Activated CD8-positive, alpha-beta memory T cell treated with anti-CD3 and anti-CD28 coated beads, Interleukin-2, amount 50 U/mL, for 4 hours (primary cell): ENCODE measurements around the gene CRYGN.

Source experiments
- DNase-seq: peaks from one replicate; pipeline ENCODE4 v3.0.0-alpha.2; 2020

The CRYGN gene

DNA sequence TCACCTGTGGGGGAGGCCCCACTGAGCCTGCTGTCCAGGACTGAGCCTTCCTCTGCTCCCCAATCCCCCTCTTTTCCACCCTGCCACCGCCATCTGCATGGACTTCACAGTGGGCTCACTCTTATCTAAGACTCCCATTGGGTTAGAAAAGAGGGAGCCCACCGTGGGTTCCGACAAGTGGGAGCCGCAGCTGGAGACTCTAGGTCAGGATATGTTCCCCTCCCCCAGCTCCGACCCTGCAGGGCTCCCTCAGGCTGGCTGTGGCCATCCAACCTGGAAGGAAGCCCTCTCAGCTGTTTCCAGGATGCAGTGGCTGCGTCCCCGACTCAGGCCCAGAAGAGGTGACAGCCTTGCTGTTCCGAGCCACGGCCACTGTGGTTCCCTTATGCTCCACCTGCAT is 34.9 kb downstream of the CRYGN start:
- DNase-seq, result no peak

DNA sequence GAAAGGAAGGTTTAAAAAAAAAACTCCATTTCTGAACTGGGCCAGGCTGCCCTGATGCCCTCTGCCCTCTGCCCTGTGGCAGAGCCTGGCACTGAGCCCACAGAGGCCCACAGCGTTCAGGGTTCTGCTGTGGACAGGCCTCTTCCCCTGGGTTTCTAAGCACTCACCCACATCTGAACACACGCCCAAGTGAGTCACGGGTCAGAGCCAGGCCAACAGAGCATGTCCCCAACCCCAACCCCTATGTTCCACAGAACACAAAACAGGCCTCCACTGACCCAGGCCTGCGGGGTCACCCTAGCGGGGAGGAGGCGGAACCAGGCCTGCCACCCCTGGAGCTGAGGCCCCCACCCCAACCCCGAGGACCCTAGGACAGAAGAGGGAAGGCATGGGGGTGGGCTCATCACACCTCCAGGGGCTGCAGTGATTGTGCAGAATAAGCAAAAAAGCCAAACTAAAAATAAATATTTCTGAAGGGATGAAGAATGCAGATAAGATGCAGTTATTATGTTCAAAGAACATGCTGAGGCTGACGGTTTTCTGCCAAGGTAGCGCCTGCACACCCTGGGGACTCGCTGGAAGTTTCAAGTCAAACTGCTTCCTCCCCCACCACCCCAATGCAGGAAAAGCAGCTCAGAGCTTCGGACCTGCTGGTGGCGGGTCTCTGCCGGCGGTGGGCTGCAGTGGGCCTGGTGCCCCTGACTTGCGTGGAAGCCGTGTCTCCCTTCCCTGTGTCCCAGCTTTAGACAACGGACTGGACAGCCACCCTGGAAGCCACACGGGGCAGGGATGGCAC is 35.5 kb downstream of the CRYGN start:
- DNase-seq, result no peak

- DNase-seq, result no peak
Measured at GRCh38 chr7:151403764-151404163, 36.2 kb downstream of the CRYGN start.

DNA sequence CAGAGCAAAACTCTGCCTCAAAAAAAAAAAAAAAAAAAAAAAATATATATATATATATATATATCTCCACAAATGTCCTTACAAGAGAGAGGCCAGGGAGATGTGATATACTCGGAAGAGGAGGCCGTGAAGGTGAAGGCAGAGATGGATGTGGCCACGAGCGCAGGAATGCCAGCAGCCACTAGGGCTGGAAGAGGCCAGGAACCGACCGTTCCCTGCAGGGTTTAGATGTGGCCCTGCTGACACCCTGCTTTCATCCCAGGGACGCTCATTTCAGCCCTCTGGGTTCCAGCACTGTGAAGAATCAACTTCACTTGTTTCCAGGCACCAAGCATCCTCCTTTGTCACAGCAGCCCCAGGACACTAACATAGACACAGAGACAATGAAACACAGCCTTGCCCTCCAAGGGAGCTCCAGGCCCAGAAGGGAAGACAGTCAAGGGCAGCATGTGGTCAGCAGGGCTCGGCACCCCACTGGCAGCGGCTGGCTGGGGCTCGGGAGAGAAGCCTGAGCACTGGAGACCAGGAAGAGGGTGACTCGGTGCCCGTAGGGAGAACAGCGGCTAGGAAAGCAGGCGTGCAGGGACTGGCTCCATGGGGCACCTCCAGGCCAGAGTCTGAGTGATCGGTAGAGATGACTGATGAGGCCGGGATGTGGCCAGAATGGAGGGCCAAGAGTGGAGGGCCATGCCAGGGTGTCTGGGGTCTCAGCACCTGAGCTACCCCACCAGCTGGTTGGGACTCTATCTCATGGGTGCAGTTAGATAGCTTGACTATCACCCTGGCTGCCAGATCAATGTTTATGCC is 37.7 kb downstream of the CRYGN start:
- no peak for DNase-seq

DNA sequence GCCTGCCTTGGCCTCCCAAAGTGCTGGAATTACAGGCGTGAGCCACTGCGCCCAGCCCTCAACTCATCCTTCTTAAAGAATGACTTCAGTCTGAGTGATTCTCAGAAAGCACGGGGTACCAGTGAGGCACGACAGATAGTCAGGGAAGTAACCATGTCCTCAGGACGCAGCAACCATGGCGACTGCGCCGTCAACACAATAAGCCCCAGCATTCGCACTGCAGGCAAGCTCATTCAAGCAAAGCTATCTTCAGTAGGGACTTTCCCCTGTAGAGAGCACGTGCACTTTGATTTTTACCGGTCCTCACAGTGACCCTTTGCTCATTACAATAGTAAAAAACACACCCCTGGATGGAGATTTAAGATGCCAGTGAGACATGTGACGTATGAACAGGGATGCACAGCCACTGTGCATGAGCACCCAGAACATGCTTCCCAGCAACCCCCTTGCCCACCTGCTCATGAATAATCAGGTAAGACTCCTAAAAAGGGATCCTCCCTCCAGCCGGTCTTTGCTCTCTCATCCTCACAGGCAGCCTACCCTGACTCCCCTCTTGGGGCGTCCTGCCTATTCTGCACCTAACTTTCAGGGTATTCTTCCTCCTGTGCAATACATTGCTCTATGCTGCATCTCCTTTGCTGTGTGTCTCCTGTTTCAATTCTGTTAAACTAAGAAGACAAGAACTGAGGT is 39.2 kb downstream of the CRYGN start:
- DNase-seq, result no peak

DNA sequence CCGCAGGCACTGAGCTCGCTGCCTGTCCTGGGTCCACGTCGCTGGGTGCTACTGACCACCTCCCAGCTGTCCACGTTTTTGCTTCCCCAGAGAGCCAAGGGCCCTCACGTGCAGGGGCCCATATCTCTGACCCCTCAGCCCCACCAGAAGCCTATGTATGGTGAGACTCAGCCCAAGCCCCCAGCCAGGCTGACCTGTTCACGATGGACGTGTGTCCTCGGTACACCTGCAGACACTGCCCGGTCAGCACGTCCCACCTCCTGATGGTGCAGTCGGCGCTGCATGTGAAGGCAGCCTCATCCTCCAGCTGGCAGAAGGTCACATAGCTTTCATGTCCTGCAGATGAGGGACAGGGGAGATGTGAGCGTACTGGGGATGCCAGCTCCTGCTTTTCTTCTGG is 40.0 kb downstream of the CRYGN start:
- DNase-seq, result no peak

GRCh38 chr7:151399305-151399601 is 40.7 kb downstream of the CRYGN start:
- no peak for DNase-seq

DNA sequence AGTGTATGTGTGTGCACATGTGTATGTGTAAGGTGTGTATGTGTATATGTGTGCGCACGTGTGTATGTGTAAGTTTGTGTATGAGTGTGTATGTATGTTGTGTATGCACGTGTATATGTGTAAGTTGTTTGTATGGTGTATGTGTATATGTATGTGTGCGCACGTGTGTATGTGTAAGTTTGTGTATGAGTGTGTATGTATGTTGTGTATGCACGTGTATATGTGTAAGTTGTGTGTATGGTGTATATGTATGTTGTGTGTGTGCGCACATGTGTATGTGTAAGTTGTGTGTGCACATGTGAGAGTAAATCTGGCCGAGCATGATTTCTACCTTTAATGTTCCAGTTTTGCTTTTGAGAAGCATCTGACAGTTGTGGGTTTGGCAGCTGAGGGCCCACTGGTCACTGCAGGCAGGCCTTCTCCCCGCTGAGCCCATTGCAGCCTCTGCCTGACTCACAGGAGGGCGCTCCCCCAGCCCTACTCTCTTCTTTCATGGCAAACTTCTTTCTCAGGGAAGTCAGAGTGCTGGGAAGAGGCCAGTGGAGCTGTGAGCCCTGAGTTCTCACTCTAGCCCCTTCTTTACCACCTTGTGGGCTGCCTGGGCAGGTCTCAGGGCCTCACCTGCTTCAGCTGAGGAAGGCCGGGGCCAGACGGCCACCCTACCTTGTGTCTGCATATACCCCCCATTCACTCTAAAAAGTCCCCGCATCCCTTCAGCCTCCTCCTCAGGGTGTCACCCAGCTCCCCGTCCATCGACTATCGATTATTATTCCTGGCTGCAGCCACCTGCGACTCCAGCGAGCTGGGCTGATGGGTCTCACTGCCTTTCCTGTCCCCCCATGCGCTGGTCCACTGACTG is 41.3 kb downstream of the CRYGN start:
- no peak for DNase-seq

GRCh38 chr7:151397026-151397425 is 42.9 kb downstream of the CRYGN start:
- no peak for DNase-seq

DNA sequence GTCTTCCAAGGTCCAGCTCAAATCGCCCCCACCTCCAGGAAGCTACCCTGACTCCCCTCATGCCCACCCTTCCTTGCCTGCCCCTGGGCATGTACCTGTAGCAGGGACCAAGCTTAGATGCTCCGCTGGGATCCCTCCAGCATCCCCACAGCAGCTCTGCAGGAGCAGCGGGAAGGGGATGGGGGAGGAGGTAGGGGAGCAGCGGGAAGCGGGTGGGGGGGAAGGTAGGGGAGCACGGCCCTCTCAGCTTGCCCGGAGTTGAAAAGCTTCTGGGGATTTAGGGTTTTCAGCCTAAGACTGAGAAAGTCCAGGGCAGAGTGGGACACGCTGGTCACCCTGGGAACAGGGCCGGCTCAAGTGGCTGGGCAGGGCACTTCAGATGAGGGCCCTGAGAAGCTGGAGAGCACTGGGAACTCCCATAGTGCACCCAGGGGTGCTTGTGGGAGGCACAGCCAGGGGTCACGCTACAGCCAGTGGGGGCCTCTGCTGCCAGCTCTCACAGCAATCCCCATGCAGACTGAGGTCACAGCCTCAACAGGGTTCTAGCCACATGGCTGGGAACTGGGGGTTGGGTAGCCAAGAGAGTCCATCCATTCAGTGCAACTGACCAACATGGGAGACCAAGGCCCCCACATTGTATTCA is 43.5 kb downstream of the CRYGN start:
- DNase-seq, result no peak

GRCh38 chr7:151395036-151395367 is 44.9 kb downstream of the CRYGN start:
- no peak for DNase-seq

DNA sequence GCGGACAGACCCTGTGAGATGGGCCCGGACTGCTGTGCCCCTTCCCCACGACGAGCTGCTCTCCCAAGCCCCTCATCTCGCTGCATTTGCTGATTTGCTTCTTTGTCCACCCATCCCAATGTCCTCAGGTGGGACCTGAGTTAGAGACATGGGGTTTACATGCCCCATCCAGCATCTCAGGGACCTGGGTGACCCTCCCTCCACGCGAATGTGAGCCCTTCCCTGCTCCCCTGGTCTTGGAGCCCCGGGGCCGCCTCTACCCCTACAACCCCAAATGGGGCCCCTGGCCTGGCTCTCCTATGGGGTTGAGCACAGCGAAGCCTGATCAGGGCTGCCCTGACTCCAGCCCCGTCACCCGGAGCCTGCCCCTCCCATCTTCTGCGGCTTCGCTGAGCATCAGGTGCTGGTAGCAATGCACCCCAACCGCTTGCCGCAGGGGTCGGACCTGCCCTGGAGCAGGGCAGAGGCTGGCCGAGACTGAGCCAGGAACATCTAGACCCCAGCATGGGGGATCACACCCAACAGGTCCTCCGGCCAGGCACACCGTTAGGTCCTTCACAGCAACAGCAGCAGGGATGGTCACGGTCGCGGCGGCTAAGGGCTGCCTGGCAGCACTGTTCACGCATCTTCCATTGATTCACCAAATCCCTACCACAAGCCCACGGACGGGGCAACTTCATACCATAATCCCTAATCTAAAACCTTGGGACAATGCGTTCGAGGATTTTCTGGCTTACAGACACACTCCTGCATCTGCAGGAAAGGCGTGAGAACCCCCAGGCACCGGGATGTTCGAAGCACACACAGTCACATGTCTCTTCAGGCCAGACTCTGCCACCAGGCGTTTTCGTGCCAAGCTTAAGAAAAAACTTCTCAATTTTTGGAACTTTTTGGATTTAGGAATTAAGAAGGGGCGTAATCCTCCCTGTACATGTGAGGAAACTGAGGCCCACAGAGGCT is 45.6 kb downstream of the CRYGN start:
- no peak for DNase-seq

DNA sequence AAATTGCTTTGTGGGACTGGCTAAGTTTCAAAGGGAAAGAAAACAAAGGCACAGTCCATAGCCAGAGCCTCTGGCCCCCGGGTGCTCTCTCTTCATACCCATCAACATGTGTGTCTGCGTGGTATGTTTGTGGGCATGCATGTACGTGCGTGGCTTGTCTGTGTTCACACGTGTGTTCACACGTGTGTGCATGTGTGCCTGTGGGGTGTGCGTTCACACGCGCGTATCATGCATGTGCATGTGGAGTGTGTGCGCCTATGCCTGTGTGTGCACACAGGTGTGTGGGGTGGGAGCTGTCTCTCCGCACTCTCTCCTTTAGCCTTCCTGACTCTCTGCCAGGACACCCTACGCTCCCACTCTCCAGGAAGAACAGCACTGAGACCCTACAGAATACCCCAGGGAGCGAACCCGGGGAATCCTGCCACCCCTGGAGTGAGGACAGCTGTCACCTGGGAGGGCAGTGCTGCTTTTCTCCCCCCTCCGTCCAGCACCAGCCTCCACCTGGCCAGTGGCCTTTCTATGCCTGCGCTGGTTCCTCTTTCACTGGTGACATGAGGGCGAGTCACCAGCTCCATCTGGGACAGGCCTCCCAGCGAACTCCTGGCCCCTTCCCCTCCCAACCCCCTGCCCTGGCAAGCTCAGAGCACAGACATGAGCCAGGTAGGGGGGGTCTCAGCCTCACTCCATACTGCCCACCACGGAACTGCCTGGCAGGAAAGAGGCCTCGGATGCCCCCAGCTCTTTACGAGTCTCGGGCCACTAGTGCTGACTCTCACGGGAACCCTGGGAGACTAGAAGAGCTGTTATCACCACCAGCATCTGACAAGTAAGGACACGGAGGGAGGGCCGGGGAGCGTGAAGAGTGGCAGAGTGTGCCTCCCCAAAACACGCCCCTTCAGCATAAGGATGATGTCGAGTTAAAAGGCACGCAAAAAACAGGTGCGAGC is 46.6 kb downstream of the CRYGN start:
- DNase-seq, result no peak

- no peak for DNase-seq
Measured at GRCh38 chr7:151392426-151392825, 47.5 kb downstream of the CRYGN start.

DNA sequence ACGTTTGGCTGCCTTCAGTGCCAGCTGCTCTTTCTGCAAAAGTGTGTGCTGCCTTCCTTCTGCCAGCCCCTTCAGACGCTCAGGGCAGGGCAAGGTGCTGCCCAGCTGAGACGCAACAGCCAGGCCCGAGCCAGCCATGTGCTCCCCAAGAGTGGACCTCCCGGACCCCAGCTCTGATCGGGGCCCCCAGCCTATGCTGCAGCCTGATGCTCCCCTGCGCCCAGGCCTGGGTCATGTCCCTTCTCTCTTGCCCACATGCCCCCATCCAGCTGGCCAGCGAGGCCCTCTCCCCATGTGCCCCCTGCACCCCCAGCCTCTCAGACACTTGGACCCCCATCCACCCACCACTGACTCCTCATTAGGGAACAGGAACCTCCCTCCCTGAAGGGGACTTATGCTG is 47.9 kb downstream of the CRYGN start:
- no peak for DNase-seq

DNA sequence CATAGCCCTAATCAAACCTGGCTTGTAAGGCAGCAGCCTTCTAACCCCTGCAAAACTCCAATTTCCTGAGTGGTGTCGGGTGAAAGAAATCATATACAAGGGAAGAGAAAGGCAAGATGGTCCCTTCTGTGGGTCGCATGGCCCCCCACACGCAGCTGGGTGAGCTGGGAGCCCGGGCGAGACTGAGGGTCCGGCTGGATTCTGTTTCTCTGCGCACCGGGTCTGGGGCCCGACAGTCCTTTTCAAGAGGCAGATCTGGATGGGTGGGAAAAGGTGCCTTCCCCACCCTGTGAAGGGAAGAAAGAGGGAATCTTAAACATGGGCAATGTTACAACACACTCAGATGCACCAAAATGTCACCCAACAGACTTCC is 48.6 kb downstream of the CRYGN start:
- no peak for DNase-seq

DNA sequence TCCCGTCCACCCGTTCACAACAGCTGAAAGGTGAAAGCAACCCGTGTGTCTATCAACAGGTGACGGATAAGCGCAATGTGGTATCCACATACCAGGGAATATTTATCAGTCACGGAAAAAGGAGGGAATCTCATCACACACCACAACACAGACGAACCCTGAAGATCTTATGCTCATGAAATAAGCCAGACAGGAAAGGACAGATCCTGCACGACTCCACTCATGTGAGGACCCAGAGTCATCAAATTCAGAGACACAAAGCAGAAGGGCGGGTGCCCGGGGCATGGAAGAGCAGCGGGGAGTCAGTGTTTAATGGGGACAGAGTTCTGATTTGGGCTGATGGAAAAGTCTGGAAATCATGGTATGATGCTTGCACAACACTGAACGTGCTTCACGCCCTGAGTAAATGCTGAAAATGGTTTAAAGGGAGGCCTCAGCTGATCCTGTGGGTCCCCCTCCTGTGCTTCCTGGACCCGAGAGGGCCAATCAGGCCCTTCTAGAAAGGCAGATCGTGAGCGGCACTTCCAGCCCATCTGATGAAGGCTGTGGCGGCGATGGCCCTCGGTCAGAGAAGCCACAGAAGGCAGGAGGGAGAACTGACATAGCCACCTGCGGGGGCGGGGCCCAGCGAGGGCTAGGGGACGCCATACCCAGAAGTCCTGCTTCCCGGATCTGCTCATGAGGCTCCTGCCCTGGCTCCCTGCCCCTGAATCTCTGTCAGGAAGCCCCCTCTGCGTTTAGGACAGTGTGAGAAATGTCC is 49.2 kb downstream of the CRYGN start:
- DNase-seq, result no peak

DNA sequence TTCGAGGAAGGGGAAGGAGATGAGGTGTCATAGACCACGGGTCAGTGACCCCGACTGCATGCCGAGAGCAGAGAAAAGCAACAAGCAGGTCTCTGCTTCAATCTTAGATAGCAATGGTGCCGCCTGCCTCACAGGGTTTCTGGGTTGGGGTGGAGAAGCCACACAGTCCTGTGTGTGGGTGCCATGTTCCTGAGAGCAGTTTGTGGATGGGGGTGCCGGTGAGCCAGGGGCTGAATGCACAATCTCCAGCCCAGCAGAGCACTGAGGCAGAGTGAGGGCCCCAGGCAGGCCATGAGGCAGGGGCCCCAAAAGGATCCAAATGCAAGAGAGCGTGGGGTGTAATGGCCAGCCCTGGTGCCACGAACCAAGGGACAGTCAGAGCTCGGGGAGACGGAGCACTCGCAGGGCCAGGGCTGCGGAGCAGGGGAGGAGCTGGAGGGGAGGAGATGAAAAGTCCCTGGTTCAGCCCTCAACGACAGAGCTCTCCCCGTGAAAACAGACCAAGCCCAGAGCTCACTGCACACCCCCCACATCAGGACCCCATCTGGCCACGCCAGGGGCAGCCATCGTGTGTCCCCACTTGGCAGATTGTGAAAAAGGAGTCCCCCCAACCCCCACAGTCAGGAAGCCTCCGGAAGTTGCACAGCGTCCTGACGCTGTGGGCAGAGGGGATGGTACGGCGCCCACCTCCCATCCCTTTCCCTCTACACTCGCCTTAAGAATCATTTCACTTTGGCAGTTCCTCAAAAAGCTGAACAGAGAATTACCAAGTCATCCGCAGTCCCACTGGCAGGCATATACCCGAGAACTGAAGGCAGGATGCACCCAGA is 50.0 kb downstream of the CRYGN start:
- no peak for DNase-seq
